GM12864 (cell line): ENCODE results near the gene CUL4A.

ENCODE experiments used
- DNase-seq: peaks from one replicate; pipeline ENCODE4 v3.0.0-alpha.2; 2011; ENCODE audit warnings: low read depth
- H3K4me3 ChIP-seq: 2 replicates; pipeline ENCODE4 v1.5.1; 2011; ENCODE audit warnings: mild to moderate bottlenecking, low read depth, low read length, control low read depth
- TF ChIP-seq, protein P1 (sequence below): IDR thresholded peaks from 2 replicates; pipeline ENCODE4 v1.5.1; 2011; ENCODE audit warnings: low read depth, mild to moderate bottlenecking, moderate library complexity, low read length, control low read depth, inconsistent platforms; ENCODE audit errors: missing control alignments

CUL4A gene

DNA sequence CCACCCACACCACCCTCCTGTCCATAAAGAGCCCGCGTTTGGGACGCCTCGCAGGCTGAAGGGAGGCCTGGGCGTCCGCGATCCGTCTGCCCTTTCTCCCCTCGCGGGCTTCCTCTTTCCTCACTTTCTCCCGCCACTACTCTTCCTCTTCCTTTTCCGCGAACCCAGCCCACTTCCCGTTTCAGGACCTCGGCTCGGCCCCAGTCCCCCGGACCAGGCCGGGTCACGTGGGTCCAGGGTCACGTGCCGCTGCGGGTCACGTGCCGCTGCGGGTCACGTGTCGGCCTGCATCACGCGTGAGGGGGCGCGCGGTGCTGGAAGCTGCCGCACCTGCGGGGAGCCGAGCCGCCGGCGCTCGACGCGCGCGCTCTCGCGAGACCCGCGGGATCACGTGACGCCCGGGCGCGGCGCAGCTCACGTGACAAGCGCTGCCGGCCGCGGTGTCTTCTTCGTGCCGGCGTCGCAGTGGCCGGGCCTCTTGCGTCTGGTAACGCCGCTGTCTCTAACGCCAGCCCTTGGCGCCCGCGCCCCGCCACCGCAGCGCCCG is 87.5 kb downstream of the CUL4A start, which contains the start of gene LAMP1:
Gene LAMP1, plus strand, starts transcription at position 417 of the 547 bp plus-strand sequence. CDS start 196 bp downstream, outside the sequence.
- TF ChIP-seq, protein P1, sequence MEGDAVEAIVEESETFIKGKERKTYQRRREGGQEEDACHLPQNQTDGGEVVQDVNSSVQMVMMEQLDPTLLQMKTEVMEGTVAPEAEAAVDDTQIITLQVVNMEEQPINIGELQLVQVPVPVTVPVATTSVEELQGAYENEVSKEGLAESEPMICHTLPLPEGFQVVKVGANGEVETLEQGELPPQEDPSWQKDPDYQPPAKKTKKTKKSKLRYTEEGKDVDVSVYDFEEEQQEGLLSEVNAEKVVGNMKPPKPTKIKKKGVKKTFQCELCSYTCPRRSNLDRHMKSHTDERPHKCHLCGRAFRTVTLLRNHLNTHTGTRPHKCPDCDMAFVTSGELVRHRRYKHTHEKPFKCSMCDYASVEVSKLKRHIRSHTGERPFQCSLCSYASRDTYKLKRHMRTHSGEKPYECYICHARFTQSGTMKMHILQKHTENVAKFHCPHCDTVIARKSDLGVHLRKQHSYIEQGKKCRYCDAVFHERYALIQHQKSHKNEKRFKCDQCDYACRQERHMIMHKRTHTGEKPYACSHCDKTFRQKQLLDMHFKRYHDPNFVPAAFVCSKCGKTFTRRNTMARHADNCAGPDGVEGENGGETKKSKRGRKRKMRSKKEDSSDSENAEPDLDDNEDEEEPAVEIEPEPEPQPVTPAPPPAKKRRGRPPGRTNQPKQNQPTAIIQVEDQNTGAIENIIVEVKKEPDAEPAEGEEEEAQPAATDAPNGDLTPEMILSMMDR, result no peak
- H3K4me3 ChIP-seq, result peak within 1 kb of the TSS; percentile 88
- peak; percentile 90 for DNase-seq

DNA sequence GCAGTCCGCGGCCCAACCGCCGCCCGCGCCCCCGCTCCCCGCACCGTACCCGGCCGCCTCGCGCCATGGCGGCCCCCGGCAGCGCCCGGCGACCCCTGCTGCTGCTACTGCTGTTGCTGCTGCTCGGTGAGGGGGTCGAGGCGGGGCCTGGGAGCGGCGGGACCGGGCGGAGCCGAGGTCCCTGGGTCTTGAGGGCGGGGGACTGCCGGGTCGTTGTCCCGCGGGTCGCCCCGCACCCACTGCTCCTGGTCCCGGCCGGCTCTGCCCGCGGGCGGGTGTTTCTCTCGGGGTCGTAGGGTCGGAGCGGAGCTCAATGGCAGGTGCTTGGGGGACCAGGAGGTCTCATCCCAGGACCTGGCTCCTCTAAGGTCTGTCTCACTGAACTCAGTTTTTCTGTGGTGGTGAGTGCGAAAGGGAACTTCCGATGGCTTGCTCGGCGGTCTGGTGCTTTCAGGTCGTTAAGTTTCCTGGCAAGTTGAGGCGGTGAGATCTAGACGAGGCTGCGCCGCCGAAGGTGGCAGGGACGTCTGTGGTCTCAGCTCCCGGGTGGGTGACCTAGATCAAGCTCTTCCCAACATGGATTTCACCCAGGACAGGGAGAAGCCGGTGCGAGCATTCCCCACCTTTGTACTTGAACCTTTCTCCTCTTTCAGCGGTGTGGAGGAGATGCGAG is 88.1 kb downstream of the CUL4A start:
- peak; percentile 31 for DNase-seq
- peak overlapping the region; percentile 88 for H3K4me3 ChIP-seq
- TF ChIP-seq, protein P1, result no peak

DNA sequence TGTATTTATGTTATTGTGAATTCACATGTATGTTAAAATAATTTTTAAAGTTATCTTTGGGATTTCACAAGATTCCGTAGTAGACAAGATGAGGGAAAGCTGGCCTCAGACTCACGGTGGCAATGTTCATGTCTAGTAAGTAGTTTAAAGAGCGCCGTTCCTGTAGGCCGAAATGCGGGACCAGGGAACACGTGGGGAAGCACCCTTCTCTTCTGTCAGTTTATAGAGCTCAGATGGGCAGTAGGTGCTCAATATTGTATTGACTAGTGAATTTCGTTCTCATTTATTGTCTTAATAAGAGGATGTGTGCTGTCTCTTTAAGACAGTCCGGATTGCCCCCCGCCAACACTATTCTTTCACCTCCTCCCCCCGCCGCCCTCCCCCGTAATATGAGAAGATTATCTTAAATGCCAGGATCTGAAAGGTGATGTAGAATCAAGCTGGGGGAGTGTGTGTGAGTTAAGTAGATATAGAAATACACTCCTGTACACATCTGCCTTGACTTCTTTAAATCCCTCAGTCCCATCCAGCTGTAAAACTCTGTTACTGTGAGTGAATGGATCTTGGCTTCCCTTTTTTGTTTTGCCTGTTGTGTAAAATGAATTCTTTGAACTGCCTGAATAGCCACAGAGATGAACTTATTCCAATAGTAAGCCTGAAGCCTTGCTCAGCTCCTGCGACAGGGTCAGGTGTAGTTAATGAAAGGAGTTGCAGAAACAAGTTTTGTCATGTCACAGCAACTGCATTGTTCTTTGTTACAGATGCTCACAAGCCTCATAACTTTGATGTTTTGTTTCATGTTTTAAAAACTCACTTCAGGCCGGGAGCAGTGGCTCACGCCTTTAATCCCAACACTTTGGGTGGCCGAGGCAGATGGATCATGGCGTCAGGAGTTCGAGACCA is 88.9 kb downstream of the CUL4A start:
- H3K4me3 ChIP-seq, result peak overlapping the region; percentile 88
- TF ChIP-seq, protein P1, result no peak
- DNase-seq, result no peak

DNA sequence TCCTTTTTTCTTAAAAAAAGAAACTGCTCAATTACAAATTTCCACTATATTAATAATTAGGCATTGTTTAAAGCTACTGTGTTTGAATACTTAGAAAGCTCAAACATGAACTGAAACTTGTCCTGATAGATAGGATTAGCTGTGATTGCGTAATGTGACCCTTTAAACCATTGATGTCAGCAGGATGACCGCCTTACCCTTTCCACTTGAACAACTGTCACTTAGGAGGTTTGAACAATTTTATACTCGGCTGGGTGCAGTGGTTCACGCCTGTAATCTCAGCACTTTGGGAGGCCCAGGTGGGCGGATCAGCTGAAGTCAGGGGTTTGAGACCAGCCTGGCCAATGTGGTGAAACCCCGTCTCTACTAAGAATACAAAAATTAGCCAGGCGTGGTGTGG is 90.5 kb downstream of the CUL4A start:
- peak; percentile 39 for DNase-seq
- TF ChIP-seq, protein P1, result no peak
- no peak overlapping the region for H3K4me3 ChIP-seq

DNA sequence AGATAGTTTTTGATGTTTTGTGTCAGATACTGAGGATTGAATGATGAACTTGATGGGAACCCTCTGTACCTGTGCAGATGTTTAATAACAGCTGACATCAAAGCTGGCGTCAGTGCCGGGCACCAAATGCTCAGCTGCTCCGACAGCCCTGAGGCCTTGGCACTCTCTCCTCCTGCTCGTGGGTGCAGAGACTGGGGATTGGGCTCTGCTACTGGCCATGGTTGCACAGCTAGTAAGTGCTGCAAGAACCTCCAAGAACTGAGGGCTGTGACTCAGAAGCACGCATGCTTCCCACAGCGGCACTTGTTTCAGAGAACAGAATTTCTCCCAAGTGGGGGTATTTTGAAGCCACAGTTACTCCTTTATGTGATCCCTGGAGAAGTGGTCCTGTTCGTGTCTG is 93.6 kb downstream of the CUL4A start:
- H3K4me3 ChIP-seq, result no peak overlapping the region
- no peak for DNase-seq
- TF ChIP-seq, protein P1, result no peak

DNA sequence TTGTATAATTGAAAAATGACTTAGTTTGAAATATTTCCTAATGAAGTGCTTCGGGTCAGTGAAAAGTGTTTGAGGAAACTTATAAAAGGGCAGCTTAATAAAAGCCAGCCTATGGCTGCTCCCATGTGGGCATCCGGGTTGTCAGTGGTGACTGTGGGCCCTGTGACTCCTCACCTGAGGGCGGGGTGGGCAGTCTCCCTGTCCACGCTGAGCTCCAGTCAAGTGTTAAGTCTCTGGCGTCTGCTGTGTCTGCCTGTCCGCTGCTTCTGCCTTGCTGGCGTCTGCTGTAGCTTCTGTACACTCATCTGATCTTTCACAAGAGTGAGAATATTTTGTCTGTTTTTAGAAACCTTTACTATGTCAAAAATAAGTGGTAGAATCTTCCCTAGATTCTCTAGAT is 94.7 kb downstream of the CUL4A start:
- TF ChIP-seq, protein P1, result no peak
- no peak overlapping the region for H3K4me3 ChIP-seq
- no peak for DNase-seq
